Vagina (tissue), 2 donors: ENCODE data around the gene CRYBG1. TPM values are rescaled to one million over a fixed set of nuclear protein-coding genes. Genes with fewer than 3 reads are reported as not detected.

ENCODE experiments used
- DNase-seq, 2 donors: peaks; one replicate each; pipeline ENCODE4 v3.0.0-alpha.2; 2017; ENCODE audit errors: extremely low spot score in 2 of 2
- H3K27ac ChIP-seq: fragments of 200-600 bp; sonication (generic); one replicate; pipeline ENCODE4 v1.5.1; 2019
- H3K27me3 ChIP-seq: fragments of 200-600 bp; sonication (generic); one replicate; pipeline ENCODE4 v1.5.1; 2019
- H3K36me3 ChIP-seq, 2 donors: fragments of 200-600 bp; sonication (generic); one replicate each; pipeline ENCODE4 v1.5.1; 2017 to 2019
- H3K4me1 ChIP-seq: fragments of 200-600 bp; sonication (generic); one replicate; pipeline ENCODE4 v1.5.1; 2019
- H3K4me3 ChIP-seq, 2 donors: fragments of 200-600 bp; sonication (generic); 1 replicate in 1 of 2; 2 replicates in 1 of 2; pipeline ENCODE4 v1.5.1; 2016 to 2019
- H3K9me3 ChIP-seq: fragments of 200-600 bp; sonication (generic); one replicate; pipeline ENCODE4 v1.5.1; 2019
- POLR2A ChIP-seq, 2 donors: fragments of 450-650 bp; IDR thresholded peaks; one replicate each; pipeline ENCODE4 v1.6.1; 2017; ENCODE audit warnings: antibody characterized with exemption in 2 of 2, mild to moderate bottlenecking in 2 of 2, moderate library complexity in 2 of 2
- POLR2AphosphoS5 ChIP-seq, 2 donors: sonication (generic); formaldehyde crosslinking; IDR thresholded peaks; one replicate each; pipeline ENCODE4 v1.9.0; 2017; ENCODE audit warnings: antibody characterized with exemption in 2 of 2, mild to moderate bottlenecking in 2 of 2, low read depth in 1 of 2; ENCODE audit not compliant: insufficient read depth in 1 of 2
- intact Hi-C: fragments of 100-400 bp; cut with DNase I; formaldehyde crosslinking; loops from one replicate; pipeline ENCODE4 v1.15.1; 2023
- total RNA-seq: library from RNA; depleted of rRNA; stranded (reverse); fragments of >200 nt; gene quantifications from one replicate; pipeline ENCODE4 v1.2.3, GENCODE V29; 2016
- TF ChIP-seq, protein P1 (sequence below), 3 experiments: fragments of 450-650 bp in 2 of 3; fragments of 200-600 bp in 1 of 3; sonication (generic) in 1 of 3; IDR thresholded peaks; one replicate each; pipeline ENCODE4 v1.5.1; 2017 to 2019; ENCODE audit warnings: antibody characterized with exemption in 3 of 3, mild to moderate bottlenecking in 2 of 3, moderate library complexity in 2 of 3

Gene CRYBG1
- total RNA-seq, 1 donor from 2014 or later, result 46.7 TPM

DNA sequence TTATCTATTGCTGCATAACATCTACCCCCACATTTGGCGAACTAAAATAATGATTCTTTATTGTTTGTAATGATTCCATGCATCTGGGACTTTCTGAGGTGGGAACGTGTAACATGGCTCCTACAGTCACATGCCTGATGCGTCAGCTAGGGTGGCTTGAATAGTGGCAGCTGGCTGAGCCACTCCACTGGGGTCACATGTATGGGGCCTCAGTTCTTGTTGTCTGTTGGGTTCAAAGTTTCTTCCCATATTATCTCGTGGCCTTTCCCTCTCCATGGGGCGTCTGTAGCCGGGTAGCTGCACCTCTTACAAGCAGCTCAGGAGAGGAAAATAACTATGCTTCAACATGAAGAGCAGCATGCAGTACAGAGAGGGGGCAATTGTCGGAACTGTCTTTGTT is 69.9 kb downstream of the CRYBG1 start:
- intact Hi-C loops, result no loop called here

DNA sequence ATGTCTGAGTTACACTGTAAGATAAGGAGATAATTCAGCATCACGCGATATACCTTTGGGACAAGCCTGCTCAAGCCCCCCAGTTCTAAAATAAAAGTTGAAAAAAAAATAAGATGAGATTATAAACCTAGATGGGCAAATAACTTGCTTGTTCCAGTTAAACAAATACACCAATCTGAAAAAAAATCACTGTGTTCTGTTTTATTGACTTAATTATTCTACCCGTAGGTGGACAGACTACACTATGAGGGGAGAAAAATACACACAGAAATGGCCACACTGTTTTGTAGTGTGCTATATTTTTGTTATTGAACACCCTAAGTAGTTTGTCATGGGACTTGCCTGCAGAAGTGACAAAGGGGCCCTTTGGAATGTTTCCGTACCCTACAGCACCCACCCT is 70.9 kb downstream of the CRYBG1 start:
- intact Hi-C loops, result no loop called here
- H3K27ac ChIP-seq, result no peak overlapping the region
- H3K36me3 ChIP-seq, result no peaks in the 10 kb centered on the region
- H3K9me3 ChIP-seq, result no peaks in the 10 kb centered on the region
- H3K27me3 ChIP-seq, result no peaks in the 10 kb centered on the region
- no peaks in the 10 kb centered on the region for H3K4me1 ChIP-seq
- H3K4me3 ChIP-seq, result no peak overlapping the region
- no peak for TF ChIP-seq POLR2A (IDR thresholded peaks at IDR 0.05)
- TF ChIP-seq, protein P1, sequence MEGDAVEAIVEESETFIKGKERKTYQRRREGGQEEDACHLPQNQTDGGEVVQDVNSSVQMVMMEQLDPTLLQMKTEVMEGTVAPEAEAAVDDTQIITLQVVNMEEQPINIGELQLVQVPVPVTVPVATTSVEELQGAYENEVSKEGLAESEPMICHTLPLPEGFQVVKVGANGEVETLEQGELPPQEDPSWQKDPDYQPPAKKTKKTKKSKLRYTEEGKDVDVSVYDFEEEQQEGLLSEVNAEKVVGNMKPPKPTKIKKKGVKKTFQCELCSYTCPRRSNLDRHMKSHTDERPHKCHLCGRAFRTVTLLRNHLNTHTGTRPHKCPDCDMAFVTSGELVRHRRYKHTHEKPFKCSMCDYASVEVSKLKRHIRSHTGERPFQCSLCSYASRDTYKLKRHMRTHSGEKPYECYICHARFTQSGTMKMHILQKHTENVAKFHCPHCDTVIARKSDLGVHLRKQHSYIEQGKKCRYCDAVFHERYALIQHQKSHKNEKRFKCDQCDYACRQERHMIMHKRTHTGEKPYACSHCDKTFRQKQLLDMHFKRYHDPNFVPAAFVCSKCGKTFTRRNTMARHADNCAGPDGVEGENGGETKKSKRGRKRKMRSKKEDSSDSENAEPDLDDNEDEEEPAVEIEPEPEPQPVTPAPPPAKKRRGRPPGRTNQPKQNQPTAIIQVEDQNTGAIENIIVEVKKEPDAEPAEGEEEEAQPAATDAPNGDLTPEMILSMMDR (IDR thresholded peaks at IDR 0.05), result no peak
- TF ChIP-seq POLR2AphosphoS5 (IDR thresholded peaks at IDR 0.05; ENCODE audit: insufficient read depth in 1 of 2, low read depth in 1 of 2), result no peak
- no peak for DNase-seq

More for the DNA sequence above, 69.9 kb downstream of the CRYBG1 start:
- no peak overlapping the region for H3K27ac ChIP-seq
- TF ChIP-seq POLR2A (IDR thresholded peaks at IDR 0.05), result no peak
- no peak for TF ChIP-seq POLR2AphosphoS5 (IDR thresholded peaks at IDR 0.05; ENCODE audit: insufficient read depth in 1 of 2, low read depth in 1 of 2)
- TF ChIP-seq, protein P1 (IDR thresholded peaks at IDR 0.05), result no peak
- H3K36me3 ChIP-seq, result no peaks in the 10 kb centered on the region
- no peaks in the 10 kb centered on the region for H3K9me3 ChIP-seq
- no peaks in the 10 kb centered on the region for H3K4me1 ChIP-seq
- H3K4me3 ChIP-seq, result no peak overlapping the region
- no peak for DNase-seq
- no peaks in the 10 kb centered on the region for H3K27me3 ChIP-seq

DNA sequence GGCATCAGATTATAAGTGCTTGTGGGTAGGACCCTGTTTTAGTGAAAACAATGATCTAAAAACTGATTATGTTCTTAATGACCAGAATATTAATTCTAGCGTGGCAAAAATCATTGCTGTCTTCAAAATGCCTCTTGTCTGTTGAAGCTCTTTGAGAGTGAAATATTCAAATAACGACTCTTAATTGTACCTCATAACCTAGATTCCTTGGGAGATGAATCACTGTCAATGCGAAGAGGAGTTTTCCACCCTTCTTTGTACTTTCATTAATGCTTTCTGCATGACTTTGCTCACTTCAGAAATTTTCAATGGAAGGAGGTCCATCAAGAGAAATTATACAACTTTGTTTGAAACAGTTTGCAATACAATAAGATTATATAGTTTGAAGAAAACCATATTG is 71.5 kb downstream of the CRYBG1 start:
- no peak overlapping the region for H3K4me3 ChIP-seq
- no peak overlapping the region for H3K27ac ChIP-seq
- no peaks in the 10 kb centered on the region for H3K9me3 ChIP-seq
- no peaks in the 10 kb centered on the region for H3K27me3 ChIP-seq
- H3K4me1 ChIP-seq, result no peaks in the 10 kb centered on the region
- TF ChIP-seq POLR2AphosphoS5 (IDR thresholded peaks at IDR 0.05; ENCODE audit: insufficient read depth in 1 of 2, low read depth in 1 of 2) (no peak), POLR2A (IDR thresholded peaks at IDR 0.05) (no peak)
- TF ChIP-seq, protein P1 (IDR thresholded peaks at IDR 0.05), result no peak
- H3K36me3 ChIP-seq, result no peaks in the 10 kb centered on the region
- intact Hi-C loops, result no loop called here
- DNase-seq, result no peak

DNA sequence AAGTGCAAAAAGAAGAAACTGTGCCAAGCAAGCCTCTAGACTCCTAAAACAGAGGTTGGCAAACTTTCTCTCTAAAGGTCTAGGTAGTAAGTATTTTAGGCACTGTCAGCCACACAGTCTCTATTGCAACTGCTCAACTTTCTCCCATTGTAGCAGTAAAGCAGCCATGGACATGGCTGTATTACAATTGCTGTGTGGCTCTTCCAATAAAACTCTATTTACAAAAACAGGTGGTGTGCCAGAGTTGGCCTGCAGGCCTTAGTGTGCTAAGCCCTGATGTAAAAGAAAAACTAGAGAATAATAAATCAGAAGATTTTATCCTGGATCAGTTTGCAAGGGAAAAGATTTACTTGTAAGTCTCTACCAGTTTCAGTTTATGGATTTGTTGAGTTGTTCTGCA is 74.0 kb downstream of the CRYBG1 start:
- no peaks in the 10 kb centered on the region for H3K4me1 ChIP-seq
- intact Hi-C loops, result no loop called here

DNA sequence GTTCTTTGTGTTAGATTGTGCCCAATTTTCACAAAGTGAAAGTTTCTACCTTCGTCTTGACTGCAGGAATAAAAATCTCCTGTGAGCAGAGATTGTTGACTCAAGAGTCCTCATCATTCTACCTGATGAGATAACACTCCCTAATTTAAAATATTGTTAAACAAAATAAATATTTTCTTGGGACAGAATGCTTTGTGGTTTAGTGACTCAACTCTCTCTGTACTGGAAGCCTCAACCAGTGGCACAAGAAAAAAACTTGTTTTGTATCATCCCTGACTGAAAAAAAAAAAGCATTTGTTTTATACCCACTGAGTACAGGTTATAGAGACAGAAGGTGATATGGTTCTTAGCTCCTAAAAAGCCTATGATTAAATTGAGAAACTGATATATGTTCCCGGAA is 78.9 kb downstream of the CRYBG1 start:
- no peak overlapping the region for H3K4me3 ChIP-seq
- no peaks in the 10 kb centered on the region for H3K4me1 ChIP-seq
- intact Hi-C loops, result no loop called here
- no peaks in the 10 kb centered on the region for H3K36me3 ChIP-seq
- no peak for DNase-seq
- TF ChIP-seq POLR2A (IDR thresholded peaks at IDR 0.05) (no peak), POLR2AphosphoS5 (IDR thresholded peaks at IDR 0.05; ENCODE audit: insufficient read depth in 1 of 2, low read depth in 1 of 2) (no peak)
- TF ChIP-seq, protein P1 (IDR thresholded peaks at IDR 0.05), result no peak
- no peaks in the 10 kb centered on the region for H3K9me3 ChIP-seq
- H3K27ac ChIP-seq, result no peak overlapping the region
- no peaks in the 10 kb centered on the region for H3K27me3 ChIP-seq

More for the DNA sequence above, 74.0 kb downstream of the CRYBG1 start:
- no peak for DNase-seq
- no peaks in the 10 kb centered on the region for H3K27me3 ChIP-seq
- no peak overlapping the region for H3K27ac ChIP-seq
- TF ChIP-seq POLR2AphosphoS5 (IDR thresholded peaks at IDR 0.05; ENCODE audit: insufficient read depth in 1 of 2, low read depth in 1 of 2) (no peak), POLR2A (IDR thresholded peaks at IDR 0.05) (no peak)
- TF ChIP-seq, protein P1 (IDR thresholded peaks at IDR 0.05), result no peak
- H3K9me3 ChIP-seq, result no peaks in the 10 kb centered on the region
- H3K36me3 ChIP-seq, result no peaks in the 10 kb centered on the region
- H3K4me3 ChIP-seq, result no peak overlapping the region
